ENCODE measurements around the gene CPA4.

- TF ChIP-seq CTCF (IDR thresholded peaks at IDR 0.05) = no peak
- TF ChIP-seq POLR2A (IDR thresholded peaks at IDR 0.05) = no peak
These were observed 24.3 kb upstream of the CPA4 start for GRCh38 chr7:130268463-130269317.
